GM12874 (cell line): ENCODE results near the gene INO80C.

Experiments
- TF ChIP-seq, protein P1 (sequence below): IDR thresholded peaks from 2 replicates; pipeline ENCODE4 v1.5.1; 2011; ENCODE audit warnings: low read depth, mild to moderate bottlenecking, control low read depth, low read length, moderate library complexity; ENCODE audit not compliant: insufficient read depth

Gene INO80C

DNA sequence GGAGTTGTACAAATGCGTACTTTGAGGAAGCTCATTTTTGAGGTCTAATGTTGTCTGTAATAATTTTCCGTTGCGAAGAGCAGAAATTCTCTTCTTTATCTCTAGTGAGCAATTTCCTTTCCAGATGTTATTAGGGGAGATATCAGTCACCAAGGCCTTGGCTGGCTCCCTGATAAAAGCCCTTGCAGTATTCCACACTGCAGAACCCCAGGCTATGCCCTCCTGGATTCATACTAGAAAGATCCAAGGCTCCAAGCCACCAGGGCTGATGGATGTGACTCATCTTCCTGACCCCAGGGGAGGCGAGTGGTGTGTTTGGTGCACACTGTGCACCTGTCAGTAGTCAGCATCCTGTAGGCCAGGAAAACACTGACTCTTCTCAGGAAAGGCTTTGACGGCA, 34.7 kb downstream of the INO80C start:
- TF ChIP-seq, protein P1, sequence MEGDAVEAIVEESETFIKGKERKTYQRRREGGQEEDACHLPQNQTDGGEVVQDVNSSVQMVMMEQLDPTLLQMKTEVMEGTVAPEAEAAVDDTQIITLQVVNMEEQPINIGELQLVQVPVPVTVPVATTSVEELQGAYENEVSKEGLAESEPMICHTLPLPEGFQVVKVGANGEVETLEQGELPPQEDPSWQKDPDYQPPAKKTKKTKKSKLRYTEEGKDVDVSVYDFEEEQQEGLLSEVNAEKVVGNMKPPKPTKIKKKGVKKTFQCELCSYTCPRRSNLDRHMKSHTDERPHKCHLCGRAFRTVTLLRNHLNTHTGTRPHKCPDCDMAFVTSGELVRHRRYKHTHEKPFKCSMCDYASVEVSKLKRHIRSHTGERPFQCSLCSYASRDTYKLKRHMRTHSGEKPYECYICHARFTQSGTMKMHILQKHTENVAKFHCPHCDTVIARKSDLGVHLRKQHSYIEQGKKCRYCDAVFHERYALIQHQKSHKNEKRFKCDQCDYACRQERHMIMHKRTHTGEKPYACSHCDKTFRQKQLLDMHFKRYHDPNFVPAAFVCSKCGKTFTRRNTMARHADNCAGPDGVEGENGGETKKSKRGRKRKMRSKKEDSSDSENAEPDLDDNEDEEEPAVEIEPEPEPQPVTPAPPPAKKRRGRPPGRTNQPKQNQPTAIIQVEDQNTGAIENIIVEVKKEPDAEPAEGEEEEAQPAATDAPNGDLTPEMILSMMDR = no peak

DNA sequence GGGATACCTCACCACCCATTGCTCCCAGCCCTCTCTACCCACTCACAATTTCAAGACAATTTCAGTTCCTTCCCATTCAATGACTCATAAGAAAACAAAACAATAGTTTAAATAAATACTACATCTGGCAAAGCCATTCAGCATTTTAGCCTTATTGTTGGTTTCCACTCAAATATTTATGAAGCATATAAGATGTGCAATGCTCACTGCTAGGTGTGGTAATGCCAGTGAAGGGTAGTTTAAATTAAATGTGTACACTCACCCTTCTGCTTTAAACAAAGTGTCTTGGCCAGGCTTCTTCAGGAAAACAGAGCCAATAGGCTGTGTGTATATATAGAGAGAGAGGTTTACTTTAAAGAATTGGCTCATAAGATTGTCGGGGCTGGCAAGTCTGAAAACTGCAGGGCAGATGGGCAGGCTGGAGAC, 37.0 kb downstream of the INO80C start:
- TF ChIP-seq, protein P1 = no peak

- TF ChIP-seq, protein P1 = no peak
Observed at GRCh38 chr18:35459997-35460396, 37.8 kb downstream of the INO80C start.

GRCh38 chr18:35458677-35459441, 38.9 kb downstream of the INO80C start:
- TF ChIP-seq, protein P1 = no peak

DNA sequence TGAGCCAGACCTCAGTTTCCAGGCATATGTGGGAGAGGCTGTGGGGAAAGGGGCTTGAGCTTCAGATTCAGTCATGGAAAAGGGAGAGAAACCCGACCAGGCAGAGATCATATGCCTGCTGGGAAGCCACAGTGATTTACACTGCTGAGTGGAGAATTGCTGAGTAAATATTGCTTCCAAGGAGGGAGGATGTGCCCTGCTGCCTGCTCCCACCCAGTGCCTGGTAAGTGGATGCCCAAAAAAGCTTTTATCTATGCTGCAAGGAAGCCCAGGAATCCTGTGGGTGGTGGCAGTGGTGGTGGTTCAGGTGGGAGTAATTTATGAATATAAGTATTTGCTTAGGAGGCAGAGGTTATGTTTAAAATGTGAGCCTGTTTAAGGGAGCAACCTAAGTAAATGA, 39.5 kb downstream of the INO80C start:
- TF ChIP-seq, protein P1 = no peak

DNA sequence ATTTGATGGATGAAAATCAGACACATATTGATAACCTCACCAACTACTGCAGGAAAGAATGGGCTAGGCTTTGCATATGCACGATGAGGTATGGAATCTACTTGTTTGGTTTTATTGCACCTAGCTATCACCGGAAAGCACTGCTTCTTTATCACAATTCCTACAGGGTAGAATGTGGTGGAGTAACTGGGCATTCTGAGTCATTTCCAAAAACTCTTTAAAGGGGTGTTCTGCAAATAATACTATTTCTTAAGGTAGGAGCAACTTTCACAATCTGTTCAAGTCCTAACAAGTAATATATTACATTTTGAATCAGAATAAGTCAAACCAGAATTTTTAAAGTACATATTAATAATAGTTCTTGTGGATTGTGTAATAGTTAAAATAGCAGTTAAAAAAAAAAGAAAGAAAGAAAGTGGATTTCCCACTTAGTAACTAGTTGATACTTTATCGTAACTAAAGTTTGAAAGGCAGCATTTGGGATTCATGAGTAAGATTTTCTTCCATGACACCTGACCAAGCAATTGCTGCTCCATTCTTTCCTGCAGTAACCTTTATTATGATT, 40.5 kb downstream of the INO80C start:
- TF ChIP-seq, protein P1 = no peak

DNA sequence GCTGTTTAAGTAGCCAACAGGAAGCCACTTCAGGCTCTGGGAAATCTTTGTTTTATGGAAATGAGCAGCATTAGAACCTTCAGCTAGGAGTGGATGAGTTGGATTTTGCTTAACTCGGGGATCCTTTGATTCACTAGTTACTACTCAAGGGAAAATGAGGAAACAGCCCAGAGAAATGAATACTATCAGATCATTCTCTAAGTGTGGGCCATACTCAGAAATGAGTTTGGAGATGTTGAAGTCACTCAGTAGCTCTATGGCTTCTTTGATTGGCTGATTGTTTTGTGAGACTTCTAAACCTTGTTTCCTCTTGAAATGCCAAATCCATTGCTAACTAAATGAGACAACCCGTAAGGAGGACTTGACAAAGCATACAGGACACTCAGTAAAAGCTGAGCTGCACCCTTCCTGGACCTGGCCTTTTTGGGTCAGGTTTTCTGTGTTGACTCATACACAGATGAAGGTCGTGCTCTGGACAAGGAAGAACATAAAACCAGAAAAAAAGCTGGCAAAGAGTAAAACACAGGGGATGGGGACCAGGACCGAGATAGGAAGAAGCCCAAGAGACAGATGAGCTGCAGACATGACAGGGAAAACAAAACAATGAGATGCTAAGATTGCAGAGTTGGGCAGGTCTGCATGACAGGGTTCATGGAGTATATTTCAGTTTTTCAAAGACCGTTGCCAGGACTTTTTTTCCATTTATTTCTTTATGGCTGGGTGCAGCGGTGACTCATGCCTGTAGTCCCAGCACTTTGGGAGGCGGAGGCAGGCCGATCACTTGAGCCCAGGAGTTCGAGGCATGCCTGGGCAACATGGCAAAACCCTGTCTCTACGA, 41.6 kb downstream of the INO80C start:
- TF ChIP-seq, protein P1 = no peak
